Keratinocyte (primary cell): ENCODE measurements around the gene GNG8. TPM values are rescaled to one million over a fixed set of nuclear protein-coding genes. Genes with fewer than 3 reads are reported as not detected.

Experiments used
- DNase-seq: peaks from one replicate; pipeline ENCODE4 v3.0.0-alpha.2; 2011; ENCODE audit warnings: low read depth, missing footprints, low spot score
- FAIRE-seq: peaks from 2 replicates; lab custom pipeline; 2011; peaks lifted over from hg19 to GRCh38; lab: Jason Lieb, UNC
- H2AFZ ChIP-seq: 2 replicates; pipeline ENCODE4 v1.6.0; 2012; ENCODE audit warnings: low read length, control low read depth, inconsistent platforms; ENCODE audit not compliant: control insufficient read depth
- H3K27ac ChIP-seq: 2 replicates; pipeline ENCODE4 v1.5.1; 2011; ENCODE audit warnings: low read length; ENCODE audit not compliant: control insufficient read depth, insufficient read depth
- H3K27me3 ChIP-seq: 3 replicates; pipeline ENCODE4 v1.6.0; 2011; ENCODE audit warnings: low read length; ENCODE audit not compliant: control insufficient read depth, insufficient read depth; ENCODE audit errors: extremely low read depth
- H3K36me3 ChIP-seq, 2 experiments: 2 replicates in 1 of 2; 3 replicates in 1 of 2; pipeline ENCODE4 v1.5.1; 2011; ENCODE audit warnings: low read length in 2 of 2, mild to moderate bottlenecking in 1 of 2; ENCODE audit not compliant: control insufficient read depth in 2 of 2, insufficient read depth in 2 of 2; ENCODE audit errors: extremely low read depth in 1 of 2
- H3K4me1 ChIP-seq: 3 replicates; pipeline ENCODE4 v1.5.1; 2011; ENCODE audit warnings: low read length; ENCODE audit not compliant: control insufficient read depth, insufficient read depth; ENCODE audit errors: extremely low read depth
- H3K4me2 ChIP-seq: 3 replicates; pipeline ENCODE4 v1.6.0; 2011; ENCODE audit warnings: low read depth, low read length; ENCODE audit not compliant: control insufficient read depth, insufficient read depth; ENCODE audit errors: extremely low read depth
- H3K4me3 ChIP-seq, 3 experiments: fragments of 200-600 bp in 1 of 3; sonication (generic) in 1 of 3; 2 replicates in 2 of 3; 3 replicates in 1 of 3; pipeline ENCODE4 v1.5.1; 2011 to 2016; ENCODE audit warnings: low read length in 3 of 3, mild to moderate bottlenecking in 3 of 3, control low read depth in 2 of 3, inconsistent platforms in 1 of 3, low read depth in 1 of 3, mixed read lengths in 1 of 3, mixed run types in 1 of 3, moderate library complexity in 1 of 3; ENCODE audit not compliant: control insufficient read depth in 2 of 3, insufficient read depth in 2 of 3; ENCODE audit errors: extremely low read depth in 1 of 3
- H3K79me2 ChIP-seq: 2 replicates; pipeline ENCODE4 v1.6.0; 2012; ENCODE audit warnings: low read length; ENCODE audit not compliant: control insufficient read depth, insufficient read depth
- H3K9ac ChIP-seq: 3 replicates; pipeline ENCODE4 v1.6.0; 2011; ENCODE audit warnings: low read length; ENCODE audit not compliant: control insufficient read depth, insufficient read depth; ENCODE audit errors: extremely low read depth
- H3K9me1 ChIP-seq: 3 replicates; pipeline ENCODE4 v1.6.0; 2011; ENCODE audit warnings: low read length; ENCODE audit not compliant: control insufficient read depth, insufficient read depth; ENCODE audit errors: extremely low read depth
- H3K9me3 ChIP-seq: 2 replicates; pipeline ENCODE4 v1.5.1; 2012; ENCODE audit warnings: low read depth, low read length; ENCODE audit not compliant: control insufficient read depth
- H4K20me1 ChIP-seq: 3 replicates; pipeline ENCODE4 v1.6.0; 2011; ENCODE audit warnings: low read length; ENCODE audit not compliant: control insufficient read depth, insufficient read depth; ENCODE audit errors: extremely low read depth
- CTCF ChIP-seq, 3 experiments: IDR thresholded peaks in 1 of 3; conservative IDR thresholded peaks in 1 of 3; optimal IDR thresholded peaks in 1 of 3; 2 replicates in 2 of 3; 3 replicates in 1 of 3; pipeline versions ENCODE3 to v1.5.1; 2011; ENCODE audit warnings: low read length in 3 of 3, mild to moderate bottlenecking in 3 of 3, moderate library complexity in 2 of 3, control low read depth in 1 of 3, inconsistent platforms in 1 of 3; ENCODE audit not compliant: insufficient read depth in 2 of 3; ENCODE audit errors: extremely low read depth in 1 of 3
- EZH2 ChIP-seq: IDR thresholded peaks from one replicate; pipeline ENCODE4 v1.6.1; 2012; ENCODE audit warnings: inconsistent platforms, mild to moderate bottlenecking, low read length, moderate library complexity
- dilution Hi-C: fragments of 300-500 bp; cut with MboI; formaldehyde crosslinking; loops from one replicate; pipeline ENCODE4 v1.7.0; 2020; ENCODE audit warnings: low sequenced_read_pairs; ENCODE audit not compliant: extremely low pct_ligation_motif_present
- polyA plus RNA-seq, 5 experiments: library from polyadenylated mRNA; depleted of rRNA in 3 of 5; stranded (reverse) in 3 of 5; stranded (forward) in 1 of 5; unstranded in 1 of 5; fragments of >200 nt; gene quantifications; 1 replicate in 1 of 5; 2 replicates in 3 of 5; 3 replicates in 1 of 5; pipeline versions ENCODE4 v1.2.1 to v1.2.3, GENCODE V29; 2011 to 2012; ENCODE audit warnings: missing spikeins in 2 of 5, low read depth in 1 of 5, low replicate concordance in 1 of 5

Gene GNG8
- polyA plus RNA-seq, 1 donor (not counting 4 experiments of a cell fraction or from before 2014, with no cell fraction given) = not detected

DNA sequence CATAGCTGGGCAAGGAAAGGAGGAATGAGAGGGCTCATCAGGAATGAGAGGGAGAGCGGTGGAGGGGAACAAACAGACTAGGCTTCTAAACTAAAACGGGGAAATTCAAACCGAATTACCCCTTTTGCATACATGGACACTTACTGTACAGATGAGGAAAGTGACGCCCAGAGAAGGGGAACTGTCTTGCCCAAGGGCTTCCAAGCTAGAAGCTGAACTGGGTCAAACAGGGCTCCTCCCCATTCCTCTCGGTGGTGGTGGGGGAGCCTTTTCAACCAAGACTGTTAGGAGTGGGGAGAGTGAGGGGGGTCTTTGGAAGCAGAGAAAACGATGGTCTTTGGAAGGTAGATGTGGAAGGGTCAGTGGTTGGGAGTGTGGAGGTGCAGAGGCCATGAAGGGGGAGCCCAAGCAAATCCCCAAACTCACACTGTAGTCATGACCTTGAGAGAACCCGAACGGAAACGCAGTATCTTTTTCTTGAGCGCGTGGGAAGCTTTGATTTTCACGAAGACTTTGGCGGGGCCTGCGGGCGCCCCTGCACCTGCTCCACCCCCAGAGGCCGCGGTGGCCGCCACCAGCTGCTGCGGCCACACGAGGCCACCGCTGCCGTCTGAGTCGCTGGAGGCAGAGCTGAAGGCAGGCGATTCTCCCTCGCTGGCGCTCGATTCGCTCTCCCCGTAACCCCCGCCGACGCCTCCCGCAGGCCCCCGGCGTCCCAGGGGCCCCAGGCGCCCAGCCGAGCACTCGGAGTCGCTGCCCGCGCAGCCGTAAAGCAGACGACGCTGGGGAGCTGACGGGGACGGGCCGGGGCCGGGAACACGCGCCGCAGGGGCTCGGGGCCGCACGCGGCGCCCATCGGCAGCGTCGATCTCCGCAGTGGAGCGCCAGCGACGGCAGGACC is 12.3 kb upstream of the GNG8 start:
- Histone ChIP-seq H3K27ac (no peak overlapping the region), H4K20me1 (no peaks in the 10 kb centered on the region), H3K36me3 (no peaks in the 10 kb centered on the region), H2AFZ (no peak overlapping the region), H3K9me1 (no peaks in the 10 kb centered on the region), H3K4me3 (no peak overlapping the region), H3K27me3 (peaks cover 47% of the 10 kb centered on the region), H3K79me2 (no peaks in the 10 kb centered on the region), H3K9ac (no peak overlapping the region), H3K9me3 (peaks cover 9% of the 10 kb centered on the region), H3K4me1 (no peaks in the 10 kb centered on the region), H3K4me2 (no peak overlapping the region)
- dilution Hi-C loops = no loop called here
- TF ChIP-seq EZH2 (peak; percentile 88), CTCF (optimal IDR thresholded peaks at IDR 0.05 in 1 of 3, IDR thresholded peaks at IDR 0.05 in 1 of 3, conservative IDR thresholded peaks at IDR 0.05 in 1 of 3; ENCODE audit: extremely low read depth in 1 of 3, insufficient read depth in 2 of 3, low read length in 3 of 3) (no peak)
- no peak for FAIRE-seq
- DNase-seq = no peak

- TF ChIP-seq CTCF (optimal IDR thresholded peaks at IDR 0.05 in 1 of 3, IDR thresholded peaks at IDR 0.05 in 1 of 3, conservative IDR thresholded peaks at IDR 0.05 in 1 of 3; ENCODE audit: extremely low read depth in 1 of 3, insufficient read depth in 2 of 3, low read length in 3 of 3) (no peak), EZH2 (no peak)
- no peaks in the 10 kb centered on the region for H3K36me3 ChIP-seq
- H2AFZ ChIP-seq = no peak overlapping the region
- no peaks in the 10 kb centered on the region for H4K20me1 ChIP-seq
- H3K9me1 ChIP-seq = no peaks in the 10 kb centered on the region
- FAIRE-seq = no peak
- H3K9me3 ChIP-seq = peaks cover 9% of the 10 kb centered on the region
- H3K4me1 ChIP-seq = no peaks in the 10 kb centered on the region
- no peaks in the 10 kb centered on the region for H3K79me2 ChIP-seq
- H3K27me3 ChIP-seq = peaks cover 47% of the 10 kb centered on the region
- no peak overlapping the region for H3K4me2 ChIP-seq
- no peak overlapping the region for H3K27ac ChIP-seq
- DNase-seq = no peak
- no peak overlapping the region for H3K9ac ChIP-seq
- dilution Hi-C loops = no loop called here
- H3K4me3 ChIP-seq = no peak overlapping the region
Measured at GRCh38 chr19:46646402-46646801, 10.4 kb upstream of the GNG8 start.
